ENCODE data around the gene CDC37. TPM values are rescaled to one million over a fixed set of nuclear protein-coding genes. Genes with fewer than 3 reads are reported as not detected.
"Not testable (repeated sequence)": the region's sequence is repeated elsewhere in the genome, so short reads cannot be mapped to it uniquely, and the experiment has no call there.

Gene CDC37
- total RNA-seq, 1 donor from 2014 or later, result 154 TPM

GRCh38 chr19:10412257-10412977 lies 9.1 kb upstream of the CDC37 start:
- intact Hi-C loops (cut with DNase I), result no loop called here
- Histone ChIP-seq H3K9me3 (no peaks in the 10 kb centered on the region), H3K27ac (peak overlapping the region; percentile 53), H3K4me1 (peaks cover 38% of the 10 kb centered on the region), H3K36me3 (no peaks in the 10 kb centered on the region), H3K27me3 (ENCODE audit: low read depth) (peaks cover 21% of the 10 kb centered on the region), H3K4me3 (no peak overlapping the region)
- no peak for ATAC-seq
- TF ChIP-seq, protein P1, sequence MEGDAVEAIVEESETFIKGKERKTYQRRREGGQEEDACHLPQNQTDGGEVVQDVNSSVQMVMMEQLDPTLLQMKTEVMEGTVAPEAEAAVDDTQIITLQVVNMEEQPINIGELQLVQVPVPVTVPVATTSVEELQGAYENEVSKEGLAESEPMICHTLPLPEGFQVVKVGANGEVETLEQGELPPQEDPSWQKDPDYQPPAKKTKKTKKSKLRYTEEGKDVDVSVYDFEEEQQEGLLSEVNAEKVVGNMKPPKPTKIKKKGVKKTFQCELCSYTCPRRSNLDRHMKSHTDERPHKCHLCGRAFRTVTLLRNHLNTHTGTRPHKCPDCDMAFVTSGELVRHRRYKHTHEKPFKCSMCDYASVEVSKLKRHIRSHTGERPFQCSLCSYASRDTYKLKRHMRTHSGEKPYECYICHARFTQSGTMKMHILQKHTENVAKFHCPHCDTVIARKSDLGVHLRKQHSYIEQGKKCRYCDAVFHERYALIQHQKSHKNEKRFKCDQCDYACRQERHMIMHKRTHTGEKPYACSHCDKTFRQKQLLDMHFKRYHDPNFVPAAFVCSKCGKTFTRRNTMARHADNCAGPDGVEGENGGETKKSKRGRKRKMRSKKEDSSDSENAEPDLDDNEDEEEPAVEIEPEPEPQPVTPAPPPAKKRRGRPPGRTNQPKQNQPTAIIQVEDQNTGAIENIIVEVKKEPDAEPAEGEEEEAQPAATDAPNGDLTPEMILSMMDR (IDR thresholded peaks at IDR 0.05), result no peak
- no peak for DNase-seq

DNA sequence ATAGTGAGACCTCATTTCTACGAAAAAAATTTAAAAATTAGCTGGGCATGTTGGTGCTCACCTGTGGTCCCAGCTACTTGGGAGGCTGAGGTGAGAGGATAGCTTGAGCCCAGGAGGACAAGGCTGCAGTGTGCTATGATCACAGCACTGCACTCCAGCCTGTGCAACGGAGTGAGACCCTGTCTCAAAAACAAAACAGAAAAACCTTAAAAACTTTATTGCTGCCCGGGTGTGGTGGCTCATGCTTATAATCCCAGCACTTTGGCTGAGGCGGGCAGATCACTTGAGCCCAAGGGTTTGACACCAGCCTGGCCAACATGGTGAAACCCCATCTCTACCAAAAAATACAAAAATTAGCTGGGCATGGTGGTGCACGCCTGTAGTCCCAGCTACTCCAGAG lies 7.9 kb upstream of the CDC37 start:
- H3K9me3 ChIP-seq; H3K27ac ChIP-seq; H3K36me3 ChIP-seq; DNase-seq; H3K4me3 ChIP-seq; ATAC-seq; intact Hi-C loops (cut with DNase I): not testable (repeated sequence)
- Histone ChIP-seq H3K27me3 (ENCODE audit: low read depth) (peaks cover 13% of the 10 kb centered on the region), H3K4me1 (peaks cover 39% of the 10 kb centered on the region)

DNA sequence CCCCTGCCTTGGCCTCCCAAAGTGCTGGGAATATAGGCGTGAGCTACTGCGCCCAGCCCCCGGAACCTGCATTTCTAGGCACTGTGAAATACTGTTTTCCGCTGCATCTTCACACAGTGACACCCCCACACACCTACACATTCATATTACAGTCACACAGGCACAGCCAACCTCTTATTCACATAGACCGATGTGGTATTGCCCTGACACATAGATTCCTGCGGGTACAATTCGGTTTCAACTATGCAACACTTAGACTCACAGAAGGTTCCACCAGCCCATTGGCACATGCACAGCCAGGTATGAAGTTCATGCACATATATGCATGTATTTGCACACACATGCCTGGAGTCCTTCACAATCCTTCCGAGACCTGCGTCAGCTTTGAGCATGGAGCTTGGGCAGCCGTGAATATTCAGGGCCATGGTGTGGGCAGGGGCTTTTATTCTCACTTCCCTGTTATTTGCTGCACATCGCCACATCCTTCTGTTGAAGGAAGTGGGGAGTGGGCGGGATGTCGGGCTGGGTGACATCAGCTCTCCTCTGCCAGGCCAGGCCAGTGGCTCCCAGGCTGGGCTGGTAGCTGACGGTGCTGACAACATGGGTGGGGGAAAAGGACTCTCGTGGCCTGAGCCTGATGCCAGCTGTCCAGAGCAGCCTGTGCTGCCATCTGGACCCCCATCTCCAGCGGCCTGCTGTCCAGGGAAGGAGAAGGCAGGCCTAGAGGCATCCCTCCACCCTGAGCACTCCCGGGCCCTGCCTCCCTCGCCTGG lies 5.4 kb upstream of the CDC37 start:
- Histone ChIP-seq H3K27ac (peak overlapping the region; percentile 76), H3K36me3 (no peaks in the 10 kb centered on the region), H3K4me1 (peaks cover 51% of the 10 kb centered on the region), H3K4me3 (peak overlapping the region; percentile 5), H3K9me3 (no peaks in the 10 kb centered on the region), H3K27me3 (ENCODE audit: low read depth) (peaks cover 17% of the 10 kb centered on the region)
- peak; percentile 84 for DNase-seq
- TF ChIP-seq, protein P1 (IDR thresholded peaks at IDR 0.05), result no peak
- intact Hi-C loops (cut with DNase I), result no loop called here
- peak; percentile 46 to 66 for ATAC-seq

GRCh38 chr19:10407096-10407495 lies 3.8 kb upstream of the CDC37 start:
- Histone ChIP-seq H3K9me3 (no peaks in the 10 kb centered on the region), H3K27me3 (ENCODE audit: low read depth) (peaks cover 17% of the 10 kb centered on the region), H3K4me3 (no peak overlapping the region), H3K27ac (no peak overlapping the region), H3K4me1 (peaks cover 57% of the 10 kb centered on the region), H3K36me3 (no peaks in the 10 kb centered on the region)
- no peak for DNase-seq
- TF ChIP-seq, protein P1 (IDR thresholded peaks at IDR 0.05), result no peak
- no peak for ATAC-seq
- intact Hi-C loops (cut with DNase I), result no loop called here

DNA sequence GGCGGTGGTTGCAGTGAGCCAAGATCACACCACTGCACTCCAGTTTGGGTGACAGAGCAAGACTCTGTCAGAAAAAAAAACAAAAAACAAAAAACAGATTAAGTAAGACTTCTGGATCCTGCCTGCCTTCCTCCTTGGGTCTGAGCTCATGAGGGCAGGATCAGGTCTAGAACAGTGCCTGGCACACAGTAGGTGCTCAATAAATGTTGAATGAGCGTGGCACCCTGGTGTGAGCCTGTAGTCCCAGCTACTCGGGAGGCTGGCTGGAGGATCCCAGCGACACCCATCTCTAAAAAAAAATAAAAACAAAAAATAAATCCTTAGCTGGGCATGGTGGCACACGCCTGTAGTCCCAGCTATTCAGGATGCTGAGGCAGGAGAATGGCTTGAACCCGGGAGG lies 2.8 kb upstream of the CDC37 start:
- TF ChIP-seq, protein P1 (IDR thresholded peaks at IDR 0.05), result no peak
- Histone ChIP-seq H3K4me3 (no peak overlapping the region), H3K4me1 (peaks cover 66% of the 10 kb centered on the region), H3K36me3 (no peaks in the 10 kb centered on the region), H3K27me3 (ENCODE audit: low read depth) (peaks cover 17% of the 10 kb centered on the region), H3K27ac (no peak overlapping the region), H3K9me3 (no peaks in the 10 kb centered on the region)
- ATAC-seq (no peak), DNase-seq (no peak)
- intact Hi-C loops (cut with DNase I), result no loop called here

Measured in lower lobe of right lung (tissue), 2 donors.